HEK293 (cell line): ENCODE data around the gene SRD5A1.

Experiments used
- CTCF ChIA-PET: fragments of 350-600 bp; formaldehyde crosslinking; extraction: SDS; loops from one replicate; lab custom pipeline; 2021; ENCODE audit warnings: antibody characterized with exemption; lab: Yijun Ruan, JAX
- POLR2A ChIA-PET: fragments of 300-600 bp; formaldehyde crosslinking; extraction: SDS; loops from one replicate; lab custom pipeline; 2020; ENCODE audit warnings: antibody characterized with exemption, inconsistent platforms; lab: Yijun Ruan, JAX
- H3K27ac ChIP-seq: fragments of 200-500 bp; sonication (Bioruptor generic); 2 replicates; pipeline ENCODE4 v1.5.1; 2014; ENCODE audit warnings: low read depth, low read length, control low read depth, inconsistent platforms; ENCODE audit errors: extremely low read depth
- H3K36me3 ChIP-seq, 2 experiments: fragments of 200-500 bp in 1 of 2; sonication (Bioruptor generic) in 1 of 2; 1 replicate in 1 of 2; 2 replicates in 1 of 2; pipeline ENCODE4 v1.5.1; 2014 to 2017; ENCODE audit warnings: inconsistent platforms in 2 of 2, low read length in 2 of 2; ENCODE audit not compliant: control insufficient read depth in 2 of 2, insufficient read depth in 1 of 2
- H3K4me1 ChIP-seq: fragments of 200-500 bp; sonication (Bioruptor generic); 2 replicates; pipeline ENCODE4 v1.5.1; 2014; ENCODE audit warnings: mild to moderate bottlenecking, low read length, inconsistent platforms; ENCODE audit not compliant: control insufficient read depth, insufficient read depth
- H3K4me3 ChIP-seq: 2 replicates; pipeline ENCODE4 v1.5.1; 2011; ENCODE audit warnings: low read depth, mild to moderate bottlenecking, control low read depth, low read length, moderate library complexity
- H3K9me3 ChIP-seq: fragments of 200-500 bp; sonication (Bioruptor generic); 2 replicates; pipeline ENCODE4 v1.5.1; 2014; ENCODE audit warnings: low read depth, low read length, inconsistent platforms; ENCODE audit not compliant: control insufficient read depth, insufficient read depth
- GFI1B ChIP-seq: fragments of 450-650 bp; formaldehyde crosslinking; IDR thresholded peaks from 2 replicates; pipeline ENCODE4 v1.5.1; 2016; ENCODE audit warnings: missing biosample characterization, missing genetic modification characterization
- KLF9 ChIP-seq: fragments of 450-650 bp; formaldehyde crosslinking; IDR thresholded peaks from 2 replicates; pipeline ENCODE4 v1.5.1; 2016; ENCODE audit warnings: missing biosample characterization, missing genetic modification characterization, low read depth
- MYNN ChIP-seq: fragments of 450-650 bp; formaldehyde crosslinking; IDR thresholded peaks from 2 replicates; pipeline ENCODE4 v1.5.1; 2016; ENCODE audit warnings: missing biosample characterization, missing genetic modification characterization, borderline replicate concordance
- REST ChIP-seq: fragments of 450-650 bp; formaldehyde crosslinking; IDR thresholded peaks from 2 replicates; pipeline ENCODE4 v1.5.1; 2016; ENCODE audit warnings: missing biosample characterization, missing genetic modification characterization
- SALL2 ChIP-seq: fragments of 450-650 bp; formaldehyde crosslinking; IDR thresholded peaks from 2 replicates; pipeline ENCODE4 v1.5.0; 2017; ENCODE audit warnings: missing biosample characterization, mild to moderate bottlenecking, missing genetic modification characterization, borderline replicate concordance
- SETDB1 ChIP-seq: IDR thresholded peaks from one replicate; pipeline ENCODE4 v1.6.1; 2017; ENCODE audit warnings: mild to moderate bottlenecking, low read length, moderate library complexity, mixed read lengths; ENCODE audit not compliant: insufficient read length
- SP2 ChIP-seq: fragments of 450-650 bp; formaldehyde crosslinking; IDR thresholded peaks from 2 replicates; pipeline ENCODE4 v1.5.1; 2016; ENCODE audit warnings: missing biosample characterization, missing genetic modification characterization
- SP7 ChIP-seq: fragments of 450-650 bp; formaldehyde crosslinking; IDR thresholded peaks from 2 replicates; pipeline ENCODE4 v1.5.1; 2016; ENCODE audit warnings: missing biosample characterization, missing genetic modification characterization
- YY1 ChIP-seq: fragments of 450-650 bp; formaldehyde crosslinking; IDR thresholded peaks from 2 replicates; pipeline ENCODE4 v1.5.1; 2018; ENCODE audit warnings: missing biosample characterization, missing genetic modification characterization
- ZBTB10 ChIP-seq: fragments of 450-650 bp; formaldehyde crosslinking; IDR thresholded peaks from 2 replicates; pipeline ENCODE4 v1.5.1; 2016; ENCODE audit warnings: missing biosample characterization, missing genetic modification characterization
- ZBTB48 ChIP-seq: fragments of 450-650 bp; formaldehyde crosslinking; IDR thresholded peaks from 2 replicates; pipeline ENCODE4 v1.5.1; 2016; ENCODE audit warnings: missing biosample characterization, missing genetic modification characterization
- ZBTB6 ChIP-seq: fragments of 450-650 bp; formaldehyde crosslinking; IDR thresholded peaks from 2 replicates; pipeline ENCODE4 v1.5.1; 2017; ENCODE audit warnings: missing biosample characterization, missing genetic modification characterization
- ZFHX2 ChIP-seq: fragments of 450-650 bp; formaldehyde crosslinking; conservative IDR thresholded peaks from 2 replicates; pipeline ENCODE4 v1.5.1; 2016; ENCODE audit warnings: missing biosample characterization, missing genetic modification characterization
- ZNF19 ChIP-seq: fragments of 450-650 bp; formaldehyde crosslinking; IDR thresholded peaks from 2 replicates; pipeline ENCODE4; 2016; ENCODE audit warnings: missing biosample characterization, missing genetic modification characterization, low read depth
- ZNF280C ChIP-seq: fragments of 450-650 bp; formaldehyde crosslinking; IDR thresholded peaks from 2 replicates; pipeline ENCODE4 v1.5.1; 2016; ENCODE audit warnings: missing biosample characterization, missing genetic modification characterization
- ZNF366 ChIP-seq: fragments of 450-650 bp; formaldehyde crosslinking; conservative IDR thresholded peaks from 2 replicates; pipeline ENCODE4 v1.5.1; 2016; ENCODE audit warnings: missing biosample characterization, missing genetic modification characterization
- ZNF571 ChIP-seq: fragments of 450-650 bp; formaldehyde crosslinking; IDR thresholded peaks from 2 replicates; pipeline ENCODE4 v1.5.0; 2017; ENCODE audit warnings: missing biosample characterization, missing genetic modification characterization
- ZNF654 ChIP-seq: fragments of 450-650 bp; formaldehyde crosslinking; IDR thresholded peaks from 2 replicates; pipeline ENCODE4 v1.5.1; 2016; ENCODE audit warnings: low read depth, missing biosample characterization, missing genetic modification characterization
- ZNF768 ChIP-seq: fragments of 450-650 bp; formaldehyde crosslinking; IDR thresholded peaks from 2 replicates; pipeline ENCODE4 v1.5.1; 2018; ENCODE audit warnings: missing biosample characterization, mild to moderate bottlenecking, missing genetic modification characterization

The SRD5A1 gene

GRCh38 chr5:6604341-6604740 lies 28.9 kb upstream of the SRD5A1 start:
- Histone ChIP-seq H3K4me1 (no peaks in the 10 kb centered on the region), H3K27ac (no peak overlapping the region), H3K36me3 (peaks cover 71 to 98% of the 10 kb centered on the region in 2 experiments), H3K4me3 (no peak overlapping the region), H3K9me3 (no peaks in the 10 kb centered on the region)
- TF ChIP-seq ZBTB6 (tag by site-specific recombination) (no peak), SP7 (tag by site-specific recombination) (no peak), ZBTB48 (tag by site-specific recombination) (no peak), ZBTB10 (tag by site-specific recombination) (no peak), YY1 (tag by site-specific recombination) (no peak)
- ChIA-PET POLR2A (no interaction called here), CTCF (no interaction called here)

GRCh38 chr5:6604946-6605345 lies 28.3 kb upstream of the SRD5A1 start:
- POLR2A ChIA-PET, result no interaction called here
- no peak overlapping the region for H3K27ac ChIP-seq
- no peaks in the 10 kb centered on the region for H3K9me3 ChIP-seq
- TF ChIP-seq ZNF19 (no peak), SALL2 (tag by site-specific recombination) (no peak), ZNF654 (tag by site-specific recombination) (no peak), SETDB1 (no peak), ZNF366 (no peak), ZNF571 (no peak), SP2 (tag by site-specific recombination) (no peak), REST (tag by site-specific recombination) (no peak), KLF9 (tag by site-specific recombination) (no peak), ZFHX2 (no peak), ZNF280C (tag by site-specific recombination) (no peak), MYNN (tag by site-specific recombination) (no peak), ZNF768 (tag by site-specific recombination) (no peak), GFI1B (tag by site-specific recombination) (no peak)
- TF ChIP-seq, all 188 proteins: peak for 0
- CTCF ChIA-PET, result no interaction called here
- Histone ChIP-seq H3K4me3 (no peak overlapping the region), H3K4me1 (no peaks in the 10 kb centered on the region), H3K36me3 (peaks cover 73 to 99% of the 10 kb centered on the region in 2 experiments)
